A673 (cell line): Measurements from ENCODE around the gene LHCGR. TPM values are rescaled to one million over a fixed set of nuclear protein-coding genes. Genes with fewer than 3 reads are reported as not detected.
"Not testable (repeated sequence)": the region's sequence is repeated elsewhere in the genome, so short reads cannot be mapped to it uniquely, and the experiment has no call there.

ENCODE experiments used
- BruUV-seq: library from RNA; stranded (reverse); fragments of 400-500 nt; replicated peaks from 2 replicates; lab custom pipeline; 2021; lab: Mats Ljungman, UMichigan
- CTCF ChIA-PET: fragments of 300-600 bp; sonication (Branson Sonifier 250); formaldehyde crosslinking; loops from one replicate; lab custom pipeline; 2022; ENCODE audit warnings: antibody characterized with exemption; lab: Charles Lee
- POLR2A ChIA-PET: fragments of 300-600 bp; sonication (Branson Sonifier 250); formaldehyde crosslinking; loops from one replicate; lab custom pipeline; 2022; ENCODE audit warnings: antibody characterized with exemption; ENCODE audit not compliant: low non-redundant PET; lab: Charles Lee
- DNase-seq: peaks from one replicate; pipeline ENCODE4 v3.0.0-alpha.2; 2015; ENCODE audit warnings: low spot score
- H3K27ac ChIP-seq: fragments of 200-600 bp; sonication (generic); 2 replicates; pipeline ENCODE4 v1.5.1; 2016; ENCODE audit warnings: mixed run types, low read depth, mild to moderate bottlenecking, mixed read lengths, antibody characterized with exemption, low read length; ENCODE audit not compliant: poor library complexity, severe bottlenecking
- H3K27me3 ChIP-seq: fragments of 200-600 bp; sonication (generic); replicated peaks from 2 replicates; pipeline ENCODE4 v1.6.1; 2017; ENCODE audit warnings: mixed run types, low read depth, mild to moderate bottlenecking, mixed read lengths, antibody characterized with exemption, low read length; ENCODE audit not compliant: insufficient read depth, poor library complexity
- H3K36me3 ChIP-seq: fragments of 200-600 bp; sonication (generic); 2 replicates; pipeline ENCODE4 v1.6.1; 2016; ENCODE audit warnings: mixed run types, mild to moderate bottlenecking, mixed read lengths, antibody characterized with exemption, low read length; ENCODE audit not compliant: insufficient read depth, poor library complexity, severe bottlenecking
- H3K4me1 ChIP-seq: fragments of 200-600 bp; sonication (generic); 2 replicates; pipeline ENCODE4 v1.6.1; 2017; ENCODE audit warnings: mixed run types, mild to moderate bottlenecking, mixed read lengths, antibody characterized with exemption, low read length; ENCODE audit not compliant: insufficient read depth, poor library complexity, severe bottlenecking
- H3K4me3 ChIP-seq: fragments of 200-600 bp; sonication (generic); 2 replicates; pipeline ENCODE4 v1.5.1; 2016; ENCODE audit warnings: low read depth, mixed run types, mild to moderate bottlenecking, mixed read lengths, low read length; ENCODE audit not compliant: poor library complexity, severe bottlenecking
- H3K9me3 ChIP-seq: fragments of 200-600 bp; sonication (generic); 2 replicates; pipeline ENCODE4 v1.6.1; 2016; ENCODE audit warnings: mixed run types, low read depth, mild to moderate bottlenecking, mixed read lengths, antibody characterized with exemption, low read length; ENCODE audit not compliant: poor library complexity, severe bottlenecking
- CTCF ChIP-seq: fragments of 300-800, 200-600 bp; sonication (generic); conservative IDR thresholded peaks from 2 replicates; pipeline ENCODE4 v1.5.1; 2017; ENCODE audit warnings: low read depth, mild to moderate bottlenecking, antibody characterized with exemption, low read length, moderate library complexity, mixed read lengths
- EZH2 ChIP-seq: fragments of 200-600 bp; sonication (generic); IDR thresholded peaks from 2 replicates; pipeline ENCODE4 v1.6.1; 2017; ENCODE audit warnings: borderline replicate concordance, low read depth, mild to moderate bottlenecking, mixed read lengths, antibody characterized with exemption, low read length; ENCODE audit not compliant: poor library complexity, severe bottlenecking
- intact Hi-C: fragments of 100-400 bp; cut with micrococcal nuclease; formaldehyde crosslinking; loops from one replicate; pipeline ENCODE4 v1.10.0; 2022; ENCODE audit not compliant: unreplicated experiment
- total RNA-seq: library from RNA; stranded (reverse); gene quantifications from 2 replicates; pipeline ENCODE4 v1.2.3, GENCODE V29; 2021

LHCGR gene
- total RNA-seq, 1 experiment from 2014 or later = not detected

GRCh38 chr2:48707466-48707865 is 48.1 kb downstream of the LHCGR start:
- POLR2A ChIA-PET = no interaction called here
- Histone ChIP-seq H3K4me3 (no peak overlapping the region), H3K27ac (no peak overlapping the region), H3K36me3 (no peaks in the 10 kb centered on the region), H3K27me3 (no peaks in the 10 kb centered on the region), H3K4me1 (no peaks in the 10 kb centered on the region), H3K9me3 (no peaks in the 10 kb centered on the region)
- no peak for DNase-seq
- intact Hi-C loops = no loop called here
- no TSS peak for BruUV-seq
- CTCF ChIA-PET = no interaction called here
- TF ChIP-seq EZH2 (no peak), CTCF (no peak)

GRCh38 chr2:48703621-48704020 is 51.9 kb downstream of the LHCGR start:
- POLR2A ChIA-PET, intact Hi-C loops, CTCF ChIA-PET, DNase-seq, BruUV-seq, H3K9me3 ChIP-seq, H3K27ac ChIP-seq, H3K27me3 ChIP-seq, H3K4me3 ChIP-seq, H3K4me1 ChIP-seq, H3K36me3 ChIP-seq: not testable (repeated sequence)

GRCh38 chr2:48699348-48699930 is 56.1 kb downstream of the LHCGR start:
- H3K4me1 ChIP-seq = no peaks in the 10 kb centered on the region
- ChIA-PET POLR2A (no interaction called here), CTCF (no interaction called here)
- H3K27ac ChIP-seq = no peak overlapping the region
- no peak overlapping the region for H3K4me3 ChIP-seq
- no peaks in the 10 kb centered on the region for H3K27me3 ChIP-seq
- no peak for DNase-seq
- BruUV-seq = no TSS peak
- intact Hi-C loops = no loop called here
- TF ChIP-seq CTCF (no peak), EZH2 (no peak)
- no peaks in the 10 kb centered on the region for H3K36me3 ChIP-seq
- no peaks in the 10 kb centered on the region for H3K9me3 ChIP-seq

- Histone ChIP-seq H3K36me3 (no peaks in the 10 kb centered on the region), H3K4me1 (no peaks in the 10 kb centered on the region), H3K9me3 (no peaks in the 10 kb centered on the region), H3K4me3 (no peak overlapping the region), H3K27me3 (no peaks in the 10 kb centered on the region), H3K27ac (no peak overlapping the region)
- intact Hi-C loops = no loop called here
- TF ChIP-seq CTCF = no peak
- no peak for TF ChIP-seq EZH2
- BruUV-seq = no TSS peak
- CTCF ChIA-PET = no interaction called here
- no peak for DNase-seq
- POLR2A ChIA-PET = no interaction called here
Observed at GRCh38 chr2:48696881-48697280, 58.6 kb downstream of the LHCGR start.
